ENCODE results near the gene LRRC1.

DNA sequence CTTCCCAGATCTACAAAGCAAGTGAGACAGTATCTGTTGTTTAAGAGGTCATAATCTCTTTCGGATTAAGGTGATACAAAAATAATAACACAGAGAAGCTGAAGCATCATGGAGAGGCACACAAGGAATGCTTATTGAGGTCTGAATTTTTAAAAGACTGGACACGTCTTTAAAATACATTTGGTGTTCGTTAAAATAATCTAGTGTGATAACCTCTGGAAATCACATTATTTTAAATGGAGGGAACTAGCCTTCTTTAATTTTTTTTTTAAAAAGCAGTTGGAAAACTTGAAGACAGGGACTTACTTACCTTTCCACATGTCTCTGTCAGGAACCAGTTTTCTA lies 1.9 kb upstream of the LRRC1 start:
- TF ChIP-seq, protein P1, sequence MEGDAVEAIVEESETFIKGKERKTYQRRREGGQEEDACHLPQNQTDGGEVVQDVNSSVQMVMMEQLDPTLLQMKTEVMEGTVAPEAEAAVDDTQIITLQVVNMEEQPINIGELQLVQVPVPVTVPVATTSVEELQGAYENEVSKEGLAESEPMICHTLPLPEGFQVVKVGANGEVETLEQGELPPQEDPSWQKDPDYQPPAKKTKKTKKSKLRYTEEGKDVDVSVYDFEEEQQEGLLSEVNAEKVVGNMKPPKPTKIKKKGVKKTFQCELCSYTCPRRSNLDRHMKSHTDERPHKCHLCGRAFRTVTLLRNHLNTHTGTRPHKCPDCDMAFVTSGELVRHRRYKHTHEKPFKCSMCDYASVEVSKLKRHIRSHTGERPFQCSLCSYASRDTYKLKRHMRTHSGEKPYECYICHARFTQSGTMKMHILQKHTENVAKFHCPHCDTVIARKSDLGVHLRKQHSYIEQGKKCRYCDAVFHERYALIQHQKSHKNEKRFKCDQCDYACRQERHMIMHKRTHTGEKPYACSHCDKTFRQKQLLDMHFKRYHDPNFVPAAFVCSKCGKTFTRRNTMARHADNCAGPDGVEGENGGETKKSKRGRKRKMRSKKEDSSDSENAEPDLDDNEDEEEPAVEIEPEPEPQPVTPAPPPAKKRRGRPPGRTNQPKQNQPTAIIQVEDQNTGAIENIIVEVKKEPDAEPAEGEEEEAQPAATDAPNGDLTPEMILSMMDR (IDR thresholded peaks at IDR 0.05) = no peak
- no peak for TF ChIP-seq EP300 (IDR thresholded peaks at IDR 0.05)
